ENCODE data around the gene POR. TPM values are rescaled to one million over a fixed set of nuclear protein-coding genes. Genes with fewer than 3 reads are reported as not detected.

POR gene
- total and polyA plus RNA-seq, 4 donors, result 116 to 973 (median 474) TPM

GRCh38 chr7:75944507-75944906, 29.6 kb downstream of the POR start:
- H3K27me3 ChIP-seq (ENCODE audit: control insufficient read depth in 4 of 4, insufficient read depth in 4 of 4, low read length in 3 of 4), result no peaks in the 10 kb centered on the region
- peak overlapping the region in 1 of 2 donors; percentile 17 for H3K9ac ChIP-seq (ENCODE audit: low read depth in 1 of 2, low read length in 2 of 2)
- H3K4me3 ChIP-seq (ENCODE audit: low read depth in 1 of 3, low read length in 3 of 3), result no peak overlapping the region
- no peaks in the 10 kb centered on the region for H3K9me3 ChIP-seq (ENCODE audit: control insufficient read depth in 4 of 4, low read length in 3 of 4)
- TF ChIP-seq HNF4G (IDR thresholded peaks at IDR 0.05) (no peak), TAF1 (conservative IDR thresholded peaks at IDR 0.05) (no peak), YY1 (IDR thresholded peaks at IDR 0.05) (no peak), MAX (IDR thresholded peaks at IDR 0.05) (no peak), RAD21 (IDR thresholded peaks at IDR 0.05) (no peak), FOXA2 (IDR thresholded peaks at IDR 0.05) (no peak), GABPA (IDR thresholded peaks at IDR 0.05 in 1 of 2, conservative IDR thresholded peaks at IDR 0.05 in 1 of 2) (no peak), NR2F2 (IDR thresholded peaks at IDR 0.05) (no peak), JUND (IDR thresholded peaks at IDR 0.05) (no peak), SP1 (IDR thresholded peaks at IDR 0.05) (no peak), ATF3 (IDR thresholded peaks at IDR 0.05) (no peak)
- no peak for DNase-seq (ENCODE audit: low spot score)
- peaks cover 4 to 15% (median 11%) of the 10 kb centered on the region in 4 donors for H3K36me3 ChIP-seq (ENCODE audit: control insufficient read depth in 4 of 4, insufficient read depth in 3 of 4, low read depth in 1 of 4, low read length in 3 of 4)
- peaks cover 20 to 50% (median 27%) of the 10 kb centered on the region in 4 donors for H3K4me1 ChIP-seq (ENCODE audit: control insufficient read depth in 4 of 4, insufficient read depth in 4 of 4, low read length in 3 of 4)
- WGBS, result 99% methylated on average over 1 of the region's 1 CpG
- peak overlapping the region; percentile 89 to 97 for H3K27ac ChIP-seq (ENCODE audit: low read depth in 1 of 2, low read length in 2 of 2)

GRCh38 chr7:75945297-75946168, 30.6 kb downstream of the POR start:
- peaks cover 20 to 50% (median 27%) of the 10 kb centered on the region in 4 donors for H3K4me1 ChIP-seq (ENCODE audit: control insufficient read depth in 4 of 4, insufficient read depth in 4 of 4, low read length in 3 of 4)
- no peak for DNase-seq (ENCODE audit: low spot score)
- WGBS, result 47% methylated on average over 8 of the region's 8 CpGs
- H3K27me3 ChIP-seq (ENCODE audit: control insufficient read depth in 4 of 4, insufficient read depth in 4 of 4, low read length in 3 of 4), result no peaks in the 10 kb centered on the region
- H3K36me3 ChIP-seq (ENCODE audit: control insufficient read depth in 4 of 4, insufficient read depth in 3 of 4, low read depth in 1 of 4, low read length in 3 of 4), result peaks cover 6 to 15% (median 11%) of the 10 kb centered on the region in 4 donors
- H3K9me3 ChIP-seq (ENCODE audit: control insufficient read depth in 4 of 4, low read length in 3 of 4), result no peaks in the 10 kb centered on the region
- TF ChIP-seq FOXA1 (IDR thresholded peaks at IDR 0.05), result peak; percentile 9
- peak; percentile 89 for TF ChIP-seq ATF3 (IDR thresholded peaks at IDR 0.05)
- TF ChIP-seq RXRA (IDR thresholded peaks at IDR 0.05), result peak; percentile 90 to 95
- peak; percentile 30 to 36 for TF ChIP-seq RAD21 (IDR thresholded peaks at IDR 0.05)
- TF ChIP-seq MAX (IDR thresholded peaks at IDR 0.05), result peak; percentile 74
- TF ChIP-seq HNF4G (IDR thresholded peaks at IDR 0.05), result no peak
- TF ChIP-seq CTCF (IDR thresholded peaks at IDR 0.05; ENCODE audit: low read depth, low read length, missing input control), result no peak
- TF ChIP-seq REST (IDR thresholded peaks at IDR 0.05), result peak; percentile 56
- TF ChIP-seq YY1 (IDR thresholded peaks at IDR 0.05), result peak; percentile 76
- TF ChIP-seq NR2F2 (IDR thresholded peaks at IDR 0.05), result peak; percentile 48
- TF ChIP-seq TAF1 (conservative IDR thresholded peaks at IDR 0.05), result no peak
- peak; percentile 52 to 79 for TF ChIP-seq HNF4A (conservative IDR thresholded peaks at IDR 0.05)
- TF ChIP-seq FOXA2 (IDR thresholded peaks at IDR 0.05), result peak; percentile 42
- peak; percentile 80 for TF ChIP-seq SP1 (IDR thresholded peaks at IDR 0.05)
- TF ChIP-seq ZBTB33 (IDR thresholded peaks at IDR 0.05), result peak; percentile 67
- peak in 1 of 2 donors; percentile 51 for TF ChIP-seq GABPA (IDR thresholded peaks at IDR 0.05 in 1 of 2, conservative IDR thresholded peaks at IDR 0.05 in 1 of 2)
- peak; percentile 61 to 65 for TF ChIP-seq EGR1 (IDR thresholded peaks at IDR 0.05; ENCODE audit: low read depth in 2 of 2)
- peak; percentile 68 to 83 for TF ChIP-seq JUND (IDR thresholded peaks at IDR 0.05)
- H3K9ac ChIP-seq (ENCODE audit: low read depth in 1 of 2, low read length in 2 of 2), result peak overlapping the region; percentile 0 to 52
- no peak overlapping the region for H3K4me3 ChIP-seq (ENCODE audit: low read depth in 1 of 3, low read length in 3 of 3)
- peak overlapping the region; percentile 89 to 97 for H3K27ac ChIP-seq (ENCODE audit: low read depth in 1 of 2, low read length in 2 of 2)

Measured in liver (tissue), 9 donors.